Uterus (tissue), 2 donors: Measurements from ENCODE around the gene DUSP22.

Experiments used
- CTCF ChIP-seq, 4 experiments: fragments of 200-600 bp in 2 of 4; fragments of 450-650 bp in 2 of 4; sonication (generic) in 2 of 4; IDR thresholded peaks; one replicate each; pipeline ENCODE4 v1.5.1; 2016 to 2019; ENCODE audit warnings: antibody characterized with exemption in 4 of 4, mild to moderate bottlenecking in 2 of 4, moderate library complexity in 1 of 4
- POLR2A ChIP-seq, 2 donors: fragments of 450-650 bp; IDR thresholded peaks; one replicate each; pipeline ENCODE4 v1.6.1; 2016; ENCODE audit warnings: antibody characterized with exemption in 2 of 2, mild to moderate bottlenecking in 1 of 2, moderate library complexity in 1 of 2

DNA sequence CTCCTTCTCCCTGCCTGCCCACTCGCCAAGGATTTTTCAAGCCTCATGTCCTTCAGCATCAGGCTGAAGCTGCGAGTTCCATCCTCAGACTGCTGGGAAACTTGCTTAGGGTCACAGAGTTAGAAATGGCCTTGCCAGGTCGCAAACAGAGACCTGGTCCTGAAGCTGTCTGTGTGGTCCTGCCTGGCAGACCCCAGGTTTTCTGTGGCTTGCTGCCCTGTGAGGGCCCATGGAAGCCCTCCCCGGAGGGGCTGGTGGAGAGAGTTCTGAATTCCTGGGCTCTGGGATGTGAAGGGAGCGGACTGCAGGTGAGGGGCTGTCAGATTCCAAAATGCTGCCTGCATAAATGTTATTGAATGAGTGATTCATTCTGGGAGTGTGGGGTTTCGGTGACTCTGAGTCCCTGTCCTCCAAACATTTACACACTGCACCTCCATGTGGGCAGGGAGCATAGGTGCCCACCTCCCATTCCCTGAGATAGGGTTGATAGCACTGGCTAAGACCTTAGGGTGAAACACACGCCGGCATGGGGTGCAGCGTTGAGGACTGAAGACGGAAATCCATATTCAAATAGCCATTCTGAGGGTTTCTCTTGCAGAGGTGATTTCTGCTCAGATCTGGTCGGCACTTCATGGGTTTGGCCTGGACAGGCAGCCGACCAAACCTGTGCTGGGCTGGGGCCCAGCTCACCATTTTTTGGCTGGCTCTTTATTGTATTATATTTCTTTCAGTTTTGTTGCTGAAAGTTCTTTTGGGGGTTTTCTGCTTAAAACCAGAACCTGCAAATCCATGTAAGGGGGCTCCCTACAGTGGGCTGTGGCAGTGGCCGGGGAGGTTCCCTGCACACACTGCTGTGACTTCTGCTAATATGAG, 77.5 kb downstream of the DUSP22 start:
- TF ChIP-seq POLR2A (IDR thresholded peaks at IDR 0.05): no peak
- TF ChIP-seq CTCF (IDR thresholded peaks at IDR 0.05): no peak
